ENCODE results near the gene C6orf62.
A peak's percentile ranks its signal among the peaks of the same experiment; 100 is the strongest.
"Not testable (repeated sequence)": the region's sequence is repeated elsewhere in the genome, so short reads cannot be mapped to it uniquely, and the experiment has no call there.

Gene C6orf62

GRCh38 chr6:24743265-24743943 lies 24.4 kb upstream of the C6orf62 start:
- DNase-seq (ENCODE audit: low spot score): peak; percentile 96

GRCh38 chr6:24742216-24742738 lies 23.3 kb upstream of the C6orf62 start:
- no peak for DNase-seq (ENCODE audit: low spot score)

GRCh38 chr6:24740861-24741260 lies 21.9 kb upstream of the C6orf62 start:
- DNase-seq (ENCODE audit: low spot score): peak; percentile 63

DNA sequence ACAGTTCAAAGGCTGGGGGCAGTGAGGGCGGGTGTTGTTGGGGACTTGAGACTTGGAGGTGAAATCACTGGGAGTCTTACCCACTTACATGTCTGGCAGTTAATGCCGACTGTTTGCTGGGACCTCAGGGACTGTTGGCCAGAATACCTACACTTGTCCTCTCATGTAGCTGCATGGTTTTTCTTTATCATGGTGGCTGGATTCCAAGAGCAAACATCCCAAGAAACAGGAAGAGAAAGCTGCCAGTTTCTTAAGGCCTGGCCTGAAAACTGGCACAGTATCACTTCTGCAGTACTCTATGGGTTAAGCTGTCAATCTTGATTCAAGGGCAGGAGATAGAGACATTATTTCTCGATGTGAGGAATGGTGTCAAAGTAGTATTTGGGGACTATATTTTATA lies 19.8 kb upstream of the C6orf62 start:
- no peak for DNase-seq (ENCODE audit: low spot score)

DNA sequence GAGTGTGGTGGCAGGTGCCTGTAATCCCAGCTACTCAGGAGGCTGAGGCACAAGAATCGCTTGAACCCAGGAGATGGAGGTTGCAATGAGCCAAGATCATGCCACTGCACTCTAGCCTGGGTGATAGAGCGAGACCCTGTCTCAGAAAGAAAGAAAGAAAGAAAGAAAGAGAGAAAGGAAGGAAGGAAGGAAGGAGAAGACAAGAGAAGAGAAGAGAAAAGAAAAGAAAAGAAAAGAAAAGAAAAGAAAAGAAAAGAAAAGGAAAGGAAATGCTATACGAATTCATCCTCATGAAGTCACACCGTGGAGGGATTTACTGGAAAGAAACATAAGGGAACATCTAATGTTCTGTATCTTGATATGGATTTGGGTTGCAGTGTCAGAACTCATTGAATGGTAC lies 15.8 kb upstream of the C6orf62 start:
- not testable (repeated sequence) for DNase-seq (ENCODE audit: low spot score)

DNA sequence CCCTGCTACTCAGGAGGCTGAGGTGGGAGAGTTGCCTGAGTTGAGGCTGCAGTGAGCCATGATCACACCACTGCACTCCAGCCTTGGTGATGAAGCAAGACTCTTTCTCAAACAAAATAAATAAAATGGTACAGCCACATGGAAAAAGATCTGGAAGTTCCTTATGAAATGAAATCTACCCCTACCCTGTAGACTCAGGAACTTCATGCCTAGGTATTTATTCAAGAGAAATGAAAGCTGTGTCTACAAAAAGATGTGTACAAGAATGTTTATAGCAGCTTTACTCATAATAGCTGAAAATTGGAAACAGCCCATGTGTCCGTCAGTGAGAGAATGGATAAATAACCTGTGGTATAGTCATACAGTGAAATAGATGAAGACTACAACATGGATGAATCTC lies 15.2 kb upstream of the C6orf62 start:
- no peak for DNase-seq (ENCODE audit: low spot score)

- not testable (repeated sequence) for DNase-seq (ENCODE audit: low spot score)
These were observed 12.6 kb upstream of the C6orf62 start for GRCh38 chr6:24731456-24732134.

DNA sequence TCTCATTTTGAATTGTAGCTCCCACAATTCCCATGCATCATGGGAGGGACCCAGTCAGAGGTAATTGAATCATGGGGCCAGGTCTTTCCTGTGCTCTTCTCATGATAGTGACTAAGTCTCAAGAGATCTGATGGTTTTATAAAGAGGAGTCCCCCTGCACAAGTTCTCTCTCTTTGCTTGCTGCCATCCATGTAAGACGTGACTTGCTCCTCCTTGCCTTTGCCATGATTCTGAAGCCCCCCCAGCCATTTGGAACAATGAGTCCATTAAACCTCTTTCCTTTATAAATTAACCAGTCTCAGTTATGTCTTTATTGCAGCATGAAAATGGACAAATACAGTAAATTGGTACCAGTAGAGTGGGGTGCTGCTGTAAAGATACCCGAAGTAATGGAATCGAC lies 11.7 kb upstream of the C6orf62 start:
- not testable (repeated sequence) for DNase-seq (ENCODE audit: low spot score)

GRCh38 chr6:24723270-24723669 lies 4.3 kb upstream of the C6orf62 start:
- no peak for DNase-seq (ENCODE audit: low spot score)

DNA sequence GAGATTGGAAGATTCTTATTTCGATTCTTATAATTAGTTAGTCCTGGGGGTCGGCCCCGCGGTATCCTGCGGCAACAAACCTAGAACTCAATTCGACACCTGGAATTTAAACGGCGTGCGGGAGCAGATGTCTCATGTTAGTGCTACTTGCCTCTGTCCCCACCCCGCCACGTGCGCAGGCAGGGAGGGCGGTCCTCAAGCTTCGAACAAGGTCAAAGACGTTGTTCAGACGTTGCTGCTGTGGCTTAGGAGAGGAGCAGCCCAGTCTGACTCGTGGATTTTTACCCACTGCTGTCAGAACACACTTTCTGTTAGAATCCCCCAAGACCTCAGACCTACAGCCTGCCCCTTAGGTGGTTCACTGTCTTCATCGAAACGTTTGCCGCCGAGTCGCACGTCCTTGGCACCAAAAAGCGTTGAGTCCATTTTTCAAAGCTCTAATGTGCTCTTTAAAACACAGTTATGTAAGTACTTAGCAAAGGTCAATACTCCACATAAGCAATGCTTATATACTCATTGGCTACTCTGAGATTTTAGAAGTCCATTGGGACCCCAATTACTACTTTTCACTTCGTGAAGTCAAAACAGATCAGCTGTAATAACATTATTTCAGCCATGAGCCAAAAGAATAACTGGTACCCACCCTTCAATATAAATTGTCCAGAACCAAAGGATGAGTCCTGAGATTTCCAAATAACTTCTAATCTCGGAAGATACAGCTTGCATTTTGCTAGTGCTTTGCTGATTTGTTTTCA lies 2.7 kb upstream of the C6orf62 start:
- DNase-seq (ENCODE audit: low spot score): no peak

- DNase-seq (ENCODE audit: low spot score): peak; percentile 100
These were observed 1.9 kb upstream of the C6orf62 start for GRCh38 chr6:24720604-24721460.

GRCh38 chr6:24720131-24720603 lies 1.2 kb upstream of the C6orf62 start:
- DNase-seq (ENCODE audit: low spot score): peak; percentile 72

- DNase-seq (ENCODE audit: low spot score): no peak
These were observed 367 bp downstream of the C6orf62 start for GRCh38 chr6:24718449-24719124.

- not testable (repeated sequence) for DNase-seq (ENCODE audit: low spot score)
These were observed 2.3 kb downstream of the C6orf62 start for GRCh38 chr6:24716602-24717148.

DNA sequence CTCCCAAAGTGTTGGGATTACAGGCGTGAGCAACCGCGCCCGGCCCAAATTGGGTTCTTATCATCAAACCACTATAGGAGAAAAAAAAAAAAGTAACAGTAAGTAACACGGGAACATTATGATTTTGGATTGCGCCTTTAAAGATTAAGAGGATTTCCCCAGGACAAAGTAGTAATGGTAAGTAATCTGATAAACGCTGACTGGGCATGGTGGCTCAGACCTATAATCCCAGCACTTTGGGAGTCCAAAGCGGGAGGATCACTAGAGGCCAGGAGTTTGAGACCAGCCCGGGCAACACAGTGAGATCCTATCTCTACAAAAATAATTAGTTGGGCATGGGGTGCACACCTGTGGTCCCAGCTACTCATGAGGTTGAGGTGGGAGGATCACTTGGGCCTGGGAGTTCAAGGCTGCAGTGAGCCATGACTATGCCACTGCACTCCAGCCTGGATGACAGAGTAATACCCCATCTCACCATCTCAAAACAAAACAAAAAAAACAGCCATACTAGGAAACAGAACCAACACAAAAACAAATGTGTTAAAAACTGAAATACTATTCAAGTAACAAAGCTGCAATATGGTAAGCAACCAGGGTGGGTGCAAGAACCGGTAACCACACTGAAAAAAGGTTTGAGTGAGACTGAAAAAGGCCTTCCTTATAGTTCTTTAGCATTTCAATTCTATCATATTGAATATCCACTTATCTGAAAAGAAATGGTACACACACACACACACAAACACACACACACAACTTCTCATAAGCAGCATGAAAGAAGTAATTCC lies 8.2 kb downstream of the C6orf62 start:
- DNase-seq (ENCODE audit: low spot score): no peak

GRCh38 chr6:24709014-24709711 lies 9.8 kb downstream of the C6orf62 start:
- DNase-seq (ENCODE audit: low spot score): no peak

DNA sequence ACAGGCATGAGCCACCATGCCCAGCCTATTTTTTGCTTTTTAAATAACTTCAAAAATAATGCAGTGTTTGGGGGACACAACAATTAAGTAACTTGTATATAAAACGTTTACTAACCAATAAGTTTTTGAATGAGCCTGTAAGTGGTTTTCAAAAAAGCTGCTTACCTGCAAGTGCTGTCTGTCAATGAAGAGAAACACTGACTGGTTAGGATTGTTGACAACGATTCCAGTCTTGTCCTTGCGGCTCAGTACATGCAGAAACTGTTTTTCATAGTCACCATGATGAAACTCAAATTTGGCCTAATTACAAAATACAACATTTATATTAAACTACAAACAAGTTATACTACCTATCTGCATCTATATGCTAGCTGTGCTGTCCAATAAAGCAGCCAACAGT lies 10.3 kb downstream of the C6orf62 start:
- no peak for DNase-seq (ENCODE audit: low spot score)

- DNase-seq (ENCODE audit: low spot score): no peak
These were observed 14.5 kb downstream of the C6orf62 start for GRCh38 chr6:24704468-24704867.

- DNase-seq (ENCODE audit: low spot score): no peak
These were observed 16.2 kb downstream of the C6orf62 start for GRCh38 chr6:24702720-24703282.

Data from kidney tubule cell (primary cell).